SK-N-SH treated with all-trans-retinoic acid at 6 μM for 48 hours (cell line): Measurements from ENCODE around the gene CIT.

Experiments
- ATAC-seq: fragments of 200-7000 bp; cut with Tn5 transposase; 3 replicates; pipeline ENCODE4 v1.9.1; 2020; ENCODE audit warnings: mild to moderate bottlenecking, moderate library complexity
- ARNTL ChIP-seq: fragments of 450-650 bp; formaldehyde crosslinking; IDR thresholded peaks from 2 replicates; pipeline ENCODE4 v1.5.0; 2020; ENCODE audit warnings: low read depth, mild to moderate bottlenecking, moderate library complexity, borderline replicate concordance
- BACH2 ChIP-seq: fragments of 250-450 bp; sonication (Bioruptor Pico); IDR thresholded peaks from 2 replicates; pipeline ENCODE4 v1.9.0; 2021; ENCODE audit warnings: mild to moderate bottlenecking, borderline replicate concordance
- CREB5 ChIP-seq: fragments of 250-450 bp; sonication (Bioruptor Pico); IDR thresholded peaks from 2 replicates; pipeline ENCODE4 v1.5.1; 2020; ENCODE audit warnings: low read depth, mild to moderate bottlenecking, moderate library complexity
- CSDC2 ChIP-seq: fragments of 250-450 bp; sonication (Bioruptor Pico); IDR thresholded peaks from 2 replicates; pipeline ENCODE4 v1.5.0; 2020; ENCODE audit warnings: mild to moderate bottlenecking, moderate library complexity
- CSRNP3 ChIP-seq: fragments of 250-450 bp; sonication (Bioruptor Pico); IDR thresholded peaks from 2 replicates; pipeline ENCODE4 v1.5.1; 2021; ENCODE audit warnings: mild to moderate bottlenecking, moderate library complexity
- GLIS3 ChIP-seq: fragments of 250-450 bp; sonication (Bioruptor Pico); IDR thresholded peaks from 2 replicates; pipeline ENCODE4 v1.5.0; 2020; ENCODE audit warnings: mild to moderate bottlenecking, moderate library complexity
- ISL1 ChIP-seq: fragments of 250-450 bp; sonication (Bioruptor Pico); IDR thresholded peaks from 2 replicates; pipeline ENCODE4 v2.1.2; 2022; ENCODE audit warnings: mild to moderate bottlenecking, moderate library complexity
- OSR1 ChIP-seq: fragments of 250-450 bp; sonication (Bioruptor Pico); IDR thresholded peaks from 2 replicates; pipeline ENCODE4 v1.8.0; 2022; ENCODE audit warnings: moderate library complexity, mild to moderate bottlenecking, inconsistent platforms
- PPARA ChIP-seq: fragments of 250-450 bp; sonication (Bioruptor Pico); IDR thresholded peaks from 2 replicates; pipeline ENCODE4 v1.5.0; 2020; ENCODE audit warnings: mild to moderate bottlenecking, borderline replicate concordance
- RARB ChIP-seq: fragments of 250-450 bp; sonication (Bioruptor Pico); IDR thresholded peaks from 2 replicates; pipeline ENCODE4 v1.8.0; 2021; ENCODE audit warnings: mild to moderate bottlenecking, moderate library complexity
- SNAI2 ChIP-seq: fragments of 250-450 bp; sonication (Bioruptor Pico); IDR thresholded peaks from 2 replicates; pipeline ENCODE4 v1.5.0; 2020; ENCODE audit warnings: mild to moderate bottlenecking, moderate library complexity
- TCF4 ChIP-seq: fragments of 250-450 bp; sonication (Bioruptor Pico); IDR thresholded peaks from 2 replicates; pipeline ENCODE4 v1.8.0; 2021; ENCODE audit warnings: mild to moderate bottlenecking, moderate library complexity, borderline replicate concordance
- ZC3H10 ChIP-seq: fragments of 250-450 bp; sonication (Bioruptor Pico); IDR thresholded peaks from 2 replicates; pipeline ENCODE4 v1.5.1; 2021; ENCODE audit warnings: mild to moderate bottlenecking, moderate library complexity
- ZFP3 ChIP-seq: fragments of 250-450 bp; sonication (Bioruptor Pico); IDR thresholded peaks from 2 replicates; pipeline ENCODE4 v1.5.0; 2020; ENCODE audit warnings: mild to moderate bottlenecking, moderate library complexity
- ZFP30 ChIP-seq: fragments of 450-650 bp; formaldehyde crosslinking; IDR thresholded peaks from 2 replicates; pipeline ENCODE4 v1.5.0; 2022; ENCODE audit warnings: mild to moderate bottlenecking, moderate library complexity
- ZNF70 ChIP-seq: fragments of 450-650 bp; formaldehyde crosslinking; IDR thresholded peaks from 2 replicates; pipeline ENCODE4 v1.5.0; 2020; ENCODE audit warnings: mild to moderate bottlenecking, moderate library complexity
- ZNF8 ChIP-seq: fragments of 450-650 bp; formaldehyde crosslinking; IDR thresholded peaks from 2 replicates; pipeline ENCODE4 v1.5.0; 2020; ENCODE audit warnings: mild to moderate bottlenecking, moderate library complexity
- TF ChIP-seq, protein P1 (sequence below): fragments of 250-450 bp; sonication (Bioruptor Pico); IDR thresholded peaks from 2 replicates; pipeline ENCODE4 v1.5.0; 2020; ENCODE audit warnings: mild to moderate bottlenecking, moderate library complexity
- TF ChIP-seq, protein P2 (sequence below): fragments of 250-450 bp; sonication (Bioruptor Pico); IDR thresholded peaks from 2 replicates; pipeline ENCODE4 v1.8.0; 2020; ENCODE audit warnings: mild to moderate bottlenecking, moderate library complexity, borderline replicate concordance
- TF ChIP-seq, protein P3 (sequence below): fragments of 250-450 bp; sonication (Bioruptor Pico); IDR thresholded peaks from 2 replicates; pipeline ENCODE4 v1.8.0; 2021; ENCODE audit warnings: low read depth, mild to moderate bottlenecking, moderate library complexity, borderline replicate concordance

CIT gene

GRCh38 chr12:119666900-119667576 is 210.1 kb downstream of the CIT start:
- peak; percentile 17; the same call in 2 of the 3 replicates for ATAC-seq
- TF ChIP-seq ZNF70, result no peak
- TF ChIP-seq ZC3H10 (CRISPR knock-in tag), result no peak
- TF ChIP-seq CREB5 (CRISPR knock-in tag), result no peak

DNA sequence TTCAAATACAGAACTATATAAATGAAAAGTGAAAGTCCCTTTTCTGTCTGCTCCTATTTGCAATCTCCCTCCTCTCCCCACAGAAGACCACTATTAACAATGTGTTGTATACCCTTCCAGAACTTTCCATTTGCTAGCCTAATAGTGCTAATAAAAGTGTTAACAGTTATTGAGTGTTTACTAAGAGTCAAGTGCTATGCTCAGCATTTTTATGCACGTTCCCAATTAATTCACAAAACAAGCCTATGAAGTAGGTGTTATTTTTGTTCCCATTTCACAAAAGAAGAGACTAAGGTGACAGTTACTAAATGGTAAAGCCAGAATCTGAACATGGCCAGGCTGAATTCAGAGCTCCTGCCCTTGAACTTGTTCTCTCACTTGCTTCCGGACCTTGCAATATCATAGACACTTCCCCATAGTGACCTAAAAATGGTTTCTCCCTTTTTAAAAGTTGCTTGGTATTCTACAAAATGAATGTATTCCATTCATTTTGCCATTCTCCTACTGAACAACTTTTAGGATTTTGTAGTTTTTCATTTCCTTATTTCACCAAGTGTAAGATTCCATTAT is 210.8 kb downstream of the CIT start:
- TF ChIP-seq ISL1 (no peak), ZNF8 (no peak), ZFP3 (no peak), PPARA (CRISPR knock-in tag) (no peak), ARNTL (CRISPR knock-in tag) (no peak), RARB (CRISPR knock-in tag) (no peak), OSR1 (CRISPR knock-in tag) (no peak), GLIS3 (CRISPR knock-in tag) (no peak)
- TF ChIP-seq, protein P1, sequence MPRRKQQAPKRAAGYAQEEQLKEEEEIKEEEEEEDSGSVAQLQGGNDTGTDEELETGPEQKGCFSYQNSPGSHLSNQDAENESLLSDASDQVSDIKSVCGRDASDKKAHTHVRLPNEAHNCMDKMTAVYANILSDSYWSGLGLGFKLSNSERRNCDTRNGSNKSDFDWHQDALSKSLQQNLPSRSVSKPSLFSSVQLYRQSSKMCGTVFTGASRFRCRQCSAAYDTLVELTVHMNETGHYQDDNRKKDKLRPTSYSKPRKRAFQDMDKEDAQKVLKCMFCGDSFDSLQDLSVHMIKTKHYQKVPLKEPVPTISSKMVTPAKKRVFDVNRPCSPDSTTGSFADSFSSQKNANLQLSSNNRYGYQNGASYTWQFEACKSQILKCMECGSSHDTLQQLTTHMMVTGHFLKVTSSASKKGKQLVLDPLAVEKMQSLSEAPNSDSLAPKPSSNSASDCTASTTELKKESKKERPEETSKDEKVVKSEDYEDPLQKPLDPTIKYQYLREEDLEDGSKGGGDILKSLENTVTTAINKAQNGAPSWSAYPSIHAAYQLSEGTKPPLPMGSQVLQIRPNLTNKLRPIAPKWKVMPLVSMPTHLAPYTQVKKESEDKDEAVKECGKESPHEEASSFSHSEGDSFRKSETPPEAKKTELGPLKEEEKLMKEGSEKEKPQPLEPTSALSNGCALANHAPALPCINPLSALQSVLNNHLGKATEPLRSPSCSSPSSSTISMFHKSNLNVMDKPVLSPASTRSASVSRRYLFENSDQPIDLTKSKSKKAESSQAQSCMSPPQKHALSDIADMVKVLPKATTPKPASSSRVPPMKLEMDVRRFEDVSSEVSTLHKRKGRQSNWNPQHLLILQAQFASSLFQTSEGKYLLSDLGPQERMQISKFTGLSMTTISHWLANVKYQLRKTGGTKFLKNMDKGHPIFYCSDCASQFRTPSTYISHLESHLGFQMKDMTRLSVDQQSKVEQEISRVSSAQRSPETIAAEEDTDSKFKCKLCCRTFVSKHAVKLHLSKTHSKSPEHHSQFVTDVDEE (CRISPR knock-in tag), result no peak
- TF ChIP-seq, protein P2, sequence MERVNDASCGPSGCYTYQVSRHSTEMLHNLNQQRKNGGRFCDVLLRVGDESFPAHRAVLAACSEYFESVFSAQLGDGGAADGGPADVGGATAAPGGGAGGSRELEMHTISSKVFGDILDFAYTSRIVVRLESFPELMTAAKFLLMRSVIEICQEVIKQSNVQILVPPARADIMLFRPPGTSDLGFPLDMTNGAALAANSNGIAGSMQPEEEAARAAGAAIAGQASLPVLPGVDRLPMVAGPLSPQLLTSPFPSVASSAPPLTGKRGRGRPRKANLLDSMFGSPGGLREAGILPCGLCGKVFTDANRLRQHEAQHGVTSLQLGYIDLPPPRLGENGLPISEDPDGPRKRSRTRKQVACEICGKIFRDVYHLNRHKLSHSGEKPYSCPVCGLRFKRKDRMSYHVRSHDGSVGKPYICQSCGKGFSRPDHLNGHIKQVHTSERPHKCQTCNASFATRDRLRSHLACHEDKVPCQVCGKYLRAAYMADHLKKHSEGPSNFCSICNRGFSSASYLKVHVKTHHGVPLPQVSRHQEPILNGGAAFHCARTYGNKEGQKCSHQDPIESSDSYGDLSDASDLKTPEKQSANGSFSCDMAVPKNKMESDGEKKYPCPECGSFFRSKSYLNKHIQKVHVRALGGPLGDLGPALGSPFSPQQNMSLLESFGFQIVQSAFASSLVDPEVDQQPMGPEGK (CRISPR knock-in tag), result no peak
- ATAC-seq, result no peak

DNA sequence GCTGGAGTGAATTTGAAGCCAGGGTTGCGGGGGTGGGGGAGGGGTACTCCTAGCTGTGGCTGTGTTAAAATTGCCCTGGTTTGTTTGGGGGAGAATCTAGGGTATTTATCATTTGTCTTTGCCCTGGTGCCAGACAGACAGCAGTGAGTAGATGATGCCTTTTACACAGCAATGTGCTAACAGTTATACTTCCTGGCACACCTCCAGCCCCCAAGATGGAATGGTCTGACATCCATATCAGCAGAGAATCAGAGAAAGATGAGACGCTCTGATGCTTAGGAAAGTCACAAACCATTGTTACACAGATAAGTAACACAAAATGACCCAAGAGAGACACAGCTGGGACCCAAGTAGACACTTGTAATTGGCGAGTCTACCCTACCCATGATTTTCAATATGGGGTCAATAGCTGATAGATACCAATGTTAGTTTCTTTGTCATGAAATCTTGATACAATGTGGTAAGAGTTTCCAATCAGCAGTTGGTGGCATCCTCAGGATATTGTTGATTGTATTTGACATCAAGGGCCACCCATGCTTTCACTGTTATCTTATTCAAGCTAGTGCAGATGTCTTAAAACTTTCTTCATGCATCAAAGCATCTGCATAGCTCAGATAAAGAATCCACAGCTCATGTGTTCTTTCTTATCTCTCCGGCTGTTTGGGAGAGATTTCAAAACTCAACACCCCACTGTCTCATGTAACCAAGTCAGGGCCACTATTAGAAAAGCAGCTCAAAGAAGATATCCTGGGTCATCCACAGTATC is 211.8 kb downstream of the CIT start:
- TF ChIP-seq, protein P3, sequence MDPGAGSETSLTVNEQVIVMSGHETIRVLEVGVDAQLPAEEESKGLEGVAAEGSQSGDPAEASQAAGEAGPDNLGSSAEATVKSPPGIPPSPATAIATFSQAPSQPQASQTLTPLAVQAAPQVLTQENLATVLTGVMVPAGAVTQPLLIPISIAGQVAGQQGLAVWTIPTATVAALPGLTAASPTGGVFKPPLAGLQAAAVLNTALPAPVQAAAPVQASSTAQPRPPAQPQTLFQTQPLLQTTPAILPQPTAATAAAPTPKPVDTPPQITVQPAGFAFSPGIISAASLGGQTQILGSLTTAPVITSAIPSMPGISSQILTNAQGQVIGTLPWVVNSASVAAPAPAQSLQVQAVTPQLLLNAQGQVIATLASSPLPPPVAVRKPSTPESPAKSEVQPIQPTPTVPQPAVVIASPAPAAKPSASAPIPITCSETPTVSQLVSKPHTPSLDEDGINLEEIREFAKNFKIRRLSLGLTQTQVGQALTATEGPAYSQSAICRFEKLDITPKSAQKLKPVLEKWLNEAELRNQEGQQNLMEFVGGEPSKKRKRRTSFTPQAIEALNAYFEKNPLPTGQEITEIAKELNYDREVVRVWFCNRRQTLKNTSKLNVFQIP (CRISPR knock-in tag), result no peak
- TF ChIP-seq ZNF8 (no peak), TCF4 (CRISPR knock-in tag) (no peak), ZFP30 (CRISPR knock-in tag) (no peak)
- no peak for ATAC-seq

- ATAC-seq, result no peak
- no peak for TF ChIP-seq ZNF8
- no peak for TF ChIP-seq PPARA (CRISPR knock-in tag)
- no peak for TF ChIP-seq CSRNP3 (CRISPR knock-in tag)
- TF ChIP-seq SNAI2 (CRISPR knock-in tag), result no peak
- TF ChIP-seq ZFP3, result no peak
- TF ChIP-seq BACH2 (CRISPR knock-in tag), result no peak
- no peak for TF ChIP-seq CSDC2 (CRISPR knock-in tag)
- TF ChIP-seq GLIS3 (CRISPR knock-in tag), result no peak
- TF ChIP-seq, protein P3 (CRISPR knock-in tag), result no peak
- TF ChIP-seq ZNF70, result no peak
These were observed 212.5 kb downstream of the CIT start for GRCh38 chr12:119664642-119665041.
